Chondrocyte (in vitro differentiated cells): ENCODE data around the gene SEC24D. TPM values are rescaled to one million over a fixed set of nuclear protein-coding genes. Genes with fewer than 3 reads are reported as not detected.

ENCODE experiments used
- DNase-seq: peaks from one replicate; pipeline ENCODE4 v3.0.0; 2021; ENCODE audit warnings: mixed read lengths, low spot score
- H3K27ac Mint-ChIP-seq: one replicate; pipeline ENCODE4 v1.8.0; 2021; ENCODE audit warnings: mild to moderate bottlenecking, moderate library complexity, mixed read lengths; ENCODE audit not compliant: unreplicated experiment
- H3K27me3 Mint-ChIP-seq: 2 replicates; pipeline ENCODE4 v1.8.0; 2021; ENCODE audit warnings: low read depth, mixed read lengths
- H3K36me3 Mint-ChIP-seq: 2 replicates; pipeline ENCODE4 v1.8.0; 2021; ENCODE audit warnings: low read depth, mixed read lengths
- H3K4me1 Mint-ChIP-seq: 2 replicates; pipeline ENCODE4 v1.8.0; 2021; ENCODE audit warnings: low read depth, mild to moderate bottlenecking, mixed read lengths
- H3K4me3 Mint-ChIP-seq: one replicate; pipeline ENCODE4 v1.8.0; 2021; ENCODE audit warnings: mild to moderate bottlenecking, moderate library complexity, mixed read lengths; ENCODE audit not compliant: unreplicated experiment
- H3K9me3 Mint-ChIP-seq: 2 replicates; pipeline ENCODE4 v1.8.0; 2021; ENCODE audit warnings: low read depth, mixed read lengths
- total RNA-seq: library from RNA; stranded (reverse); gene quantifications from 3 replicates; pipeline ENCODE4 v1.2.1, GENCODE V29; 2021
- TF ChIP-seq, protein P1 (sequence below): fragments of 200-600 bp; sonication (generic); IDR thresholded peaks from 2 replicates; pipeline ENCODE4 v1.5.0; 2021; ENCODE audit warnings: antibody characterized with exemption, mild to moderate bottlenecking, moderate library complexity

Gene SEC24D
- total RNA-seq, 1 donor from 2014 or later, result 204 TPM

- TF ChIP-seq, protein P1, sequence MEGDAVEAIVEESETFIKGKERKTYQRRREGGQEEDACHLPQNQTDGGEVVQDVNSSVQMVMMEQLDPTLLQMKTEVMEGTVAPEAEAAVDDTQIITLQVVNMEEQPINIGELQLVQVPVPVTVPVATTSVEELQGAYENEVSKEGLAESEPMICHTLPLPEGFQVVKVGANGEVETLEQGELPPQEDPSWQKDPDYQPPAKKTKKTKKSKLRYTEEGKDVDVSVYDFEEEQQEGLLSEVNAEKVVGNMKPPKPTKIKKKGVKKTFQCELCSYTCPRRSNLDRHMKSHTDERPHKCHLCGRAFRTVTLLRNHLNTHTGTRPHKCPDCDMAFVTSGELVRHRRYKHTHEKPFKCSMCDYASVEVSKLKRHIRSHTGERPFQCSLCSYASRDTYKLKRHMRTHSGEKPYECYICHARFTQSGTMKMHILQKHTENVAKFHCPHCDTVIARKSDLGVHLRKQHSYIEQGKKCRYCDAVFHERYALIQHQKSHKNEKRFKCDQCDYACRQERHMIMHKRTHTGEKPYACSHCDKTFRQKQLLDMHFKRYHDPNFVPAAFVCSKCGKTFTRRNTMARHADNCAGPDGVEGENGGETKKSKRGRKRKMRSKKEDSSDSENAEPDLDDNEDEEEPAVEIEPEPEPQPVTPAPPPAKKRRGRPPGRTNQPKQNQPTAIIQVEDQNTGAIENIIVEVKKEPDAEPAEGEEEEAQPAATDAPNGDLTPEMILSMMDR, result no peak
- Mint-ChIP-seq H3K36me3 (peaks cover 44% of the 10 kb centered on the region), H3K27ac (peak overlapping the region; percentile 87), H3K9me3 (no peaks in the 10 kb centered on the region), H3K4me3 (no peak overlapping the region), H3K4me1 (peaks cover 70% of the 10 kb centered on the region), H3K27me3 (no peaks in the 10 kb centered on the region)
- DNase-seq, result no peak
Measured at GRCh38 chr4:118730683-118731082, 105.2 kb downstream of the SEC24D start.

DNA sequence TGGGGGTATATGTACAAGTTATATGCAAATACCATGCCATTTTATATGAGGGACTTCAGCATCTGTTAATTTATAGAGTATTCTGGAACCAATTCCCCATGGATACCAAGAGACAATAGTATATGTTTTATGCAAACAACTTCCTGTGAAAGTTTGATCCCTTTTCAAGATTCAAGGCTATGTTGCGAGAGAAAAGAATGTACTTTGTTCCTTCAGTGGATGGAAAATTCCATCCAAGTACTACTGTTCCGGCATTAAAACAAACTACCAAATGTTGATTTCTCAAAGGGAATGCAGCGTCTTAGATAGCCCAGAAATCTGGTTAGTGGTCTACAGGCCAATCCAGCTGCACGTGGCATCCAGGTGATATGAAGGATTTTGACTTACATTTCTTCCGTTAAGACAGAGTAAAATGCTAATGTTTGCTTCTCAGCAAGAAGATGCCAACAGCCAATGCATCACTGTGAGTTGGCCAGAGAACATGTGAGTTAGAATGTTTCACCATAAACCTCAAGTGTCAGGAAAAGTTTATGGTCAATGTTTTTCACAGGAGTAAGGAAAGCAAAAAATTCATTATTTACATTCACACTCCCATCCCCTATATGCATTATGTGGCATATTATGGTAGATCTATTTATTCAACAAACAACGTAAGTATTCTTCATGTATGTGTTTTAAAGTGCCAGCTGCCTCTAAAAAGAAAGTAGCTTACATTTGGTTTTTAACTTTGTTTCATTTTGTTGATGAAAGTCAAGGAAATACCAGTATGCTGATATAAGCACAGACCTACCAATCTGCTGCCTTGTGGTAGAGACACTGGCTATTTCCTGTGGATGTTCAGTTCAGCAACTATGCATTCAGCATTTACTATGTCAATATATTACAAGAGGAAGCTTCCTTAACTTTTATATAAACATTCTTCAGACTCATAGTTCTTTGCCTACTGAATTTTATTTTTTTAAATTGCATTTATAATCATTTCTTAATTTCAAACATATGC is 106.3 kb downstream of the SEC24D start:
- Mint-ChIP-seq H3K36me3 (peaks cover 43% of the 10 kb centered on the region), H3K9me3 (no peaks in the 10 kb centered on the region), H3K4me1 (peaks cover 61% of the 10 kb centered on the region), H3K27me3 (no peaks in the 10 kb centered on the region), H3K27ac (peak overlapping the region; percentile 87), H3K4me3 (peak overlapping the region; percentile 4)
- DNase-seq, result no peak
- TF ChIP-seq, protein P1, result no peak

DNA sequence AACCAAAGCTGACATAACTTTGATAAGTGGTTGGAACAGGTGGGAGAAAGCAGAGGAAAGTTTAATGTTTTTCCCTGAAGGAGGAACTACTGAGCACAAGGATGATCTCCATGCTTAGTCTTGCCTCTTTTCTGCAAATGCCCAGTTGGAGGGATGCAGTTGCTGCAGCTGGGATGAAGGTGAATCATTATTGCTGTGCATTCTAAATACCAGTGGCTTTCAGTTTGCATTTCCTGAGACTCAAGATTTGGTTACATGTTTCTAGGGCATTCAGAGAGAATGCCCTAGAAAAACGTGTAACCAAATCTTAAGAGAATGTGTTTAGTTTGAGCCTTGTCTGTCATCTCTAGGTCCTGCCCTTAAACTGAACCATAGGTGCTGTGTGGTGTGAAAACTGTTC is 108.6 kb downstream of the SEC24D start:
- Mint-ChIP-seq H3K36me3 (peaks cover 45% of the 10 kb centered on the region), H3K9me3 (no peaks in the 10 kb centered on the region), H3K4me3 (no peak overlapping the region), H3K27ac (peak overlapping the region; percentile 18), H3K27me3 (no peaks in the 10 kb centered on the region), H3K4me1 (peaks cover 41% of the 10 kb centered on the region)
- no peak for DNase-seq
- TF ChIP-seq, protein P1, result no peak

GRCh38 chr4:118723369-118723768 is 112.6 kb downstream of the SEC24D start:
- Mint-ChIP-seq H3K36me3 (peaks cover 48% of the 10 kb centered on the region), H3K4me1 (peaks cover 3% of the 10 kb centered on the region), H3K27ac (no peak overlapping the region), H3K4me3 (no peak overlapping the region), H3K9me3 (no peaks in the 10 kb centered on the region), H3K27me3 (no peaks in the 10 kb centered on the region)
- no peak for DNase-seq
- TF ChIP-seq, protein P1, result no peak

DNA sequence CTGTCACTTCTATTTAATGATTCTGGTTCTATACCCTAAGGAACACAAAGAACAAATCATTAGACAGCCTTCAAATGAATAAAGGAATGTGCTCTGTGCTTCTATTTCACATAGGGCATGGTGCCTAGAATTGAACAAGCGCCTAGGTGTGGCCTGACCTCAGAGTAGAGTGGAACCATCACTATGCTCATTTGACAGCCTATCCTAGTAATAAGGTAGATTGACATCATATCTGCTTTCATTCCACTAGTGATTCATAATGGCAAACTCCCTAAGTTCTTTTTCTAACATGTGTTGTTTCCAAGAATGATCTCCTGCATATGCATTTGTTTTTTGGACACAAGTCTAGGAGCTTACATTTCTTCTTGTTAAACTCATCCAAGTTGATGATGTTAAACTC is 114.2 kb downstream of the SEC24D start:
- no peaks in the 10 kb centered on the region for H3K9me3 Mint-ChIP-seq
- TF ChIP-seq, protein P1, result no peak

More for the DNA sequence above, 114.2 kb downstream of the SEC24D start:
- DNase-seq, result no peak
- Mint-ChIP-seq H3K27me3 (no peaks in the 10 kb centered on the region), H3K27ac (no peak overlapping the region), H3K4me3 (no peak overlapping the region), H3K36me3 (peaks cover 40% of the 10 kb centered on the region), H3K4me1 (peaks cover 3% of the 10 kb centered on the region)
